ENCODE data around the gene PLEKHA4. TPM values are rescaled to one million over a fixed set of nuclear protein-coding genes. Genes with fewer than 3 reads are reported as not detected.

Gene PLEKHA4
- total and polyA plus RNA-seq, 9 of the 15 experiments (the other 6 are each of a cell fraction or from before 2014, with no cell fraction given), result 0.07 to 30.8 (median 11.4) TPM

- DNase-seq (ENCODE audit: extremely low read depth in 1 of 4, low spot score in 3 of 4), result peak in 3 of 4 experiments; percentile 13 to 63 (median 62)
- CTCF ChIA-PET (ENCODE audit: low intra/inter-chr PET ratio), result no interaction called here
- no peak for FAIRE-seq
- peaks cover 29% of the 10 kb centered on the region for H3K79me2 ChIP-seq (ENCODE audit: control insufficient read depth, insufficient read depth, low read length)
- H3K27ac ChIP-seq (ENCODE audit: extremely low read depth, low read depth, low read length), result no peak overlapping the region
- H3K9me3 ChIP-seq (replicated peaks; ENCODE audit: control insufficient read depth, insufficient read depth, low read depth, low read length), result no peaks in the 10 kb centered on the region
- no TSS peak for BruUV-seq (replicated peaks)
- peak overlapping the region in 1 of 2 experiments; percentile 19; a peak in 1 of 4 replicates for H3K9ac ChIP-seq (ENCODE audit: insufficient read depth in 1 of 2, low read depth in 2 of 2, low read length in 2 of 2)
- intact Hi-C loops (cut with micrococcal nuclease) (no loop called here), in situ Hi-C loops (cut with MboI) (no loop called here)
- no peaks in the 10 kb centered on the region for H3K27me3 ChIP-seq (ENCODE audit: control insufficient read depth in 2 of 2, insufficient read depth in 2 of 2, low read length in 2 of 2)
- H3K4me3 ChIP-seq, result no peak overlapping the region
- H4K20me1 ChIP-seq (replicated peaks; ENCODE audit: control insufficient read depth, insufficient read depth, low read length), result 0 out of 2 replicates have a peak, but pooled peaks cover 3% of the 10 kb centered on the region
- WGBS (ENCODE audit: insufficient coverage, low coverage, missing lambda C conversion rate), result 79% methylated on average over 15 of the region's 21 CpGs
- H3K4me2 ChIP-seq (ENCODE audit: insufficient read depth, low read length), result no peak overlapping the region
- POLR2A ChIA-PET, result interaction anchor here (0.5 to 1.1 kb wide), 3 partner anchors 14 to 154 kb away, joined by 3 read pairs; no protein-coding TSS in a partner anchor
- ATAC-seq, result no peak
- H2AFZ ChIP-seq (ENCODE audit: low read depth, low read length), result no peak overlapping the region
- peaks cover 20 to 44% of the 10 kb centered on the region in 2 experiments; a peak in 4 of 5 replicates for H3K4me1 ChIP-seq (replicated peaks in 1 of 2; ENCODE audit: control insufficient read depth in 2 of 2, insufficient read depth in 2 of 2, low read length in 2 of 2)
- H3K36me3 ChIP-seq (ENCODE audit: control insufficient read depth, insufficient read depth, low read length), result peaks cover under 1% of the 10 kb centered on the region; the same call in 1 of the 3 replicates
- H3K9me1 ChIP-seq (ENCODE audit: control insufficient read depth, insufficient read depth, low read length), result no peaks in the 10 kb centered on the region
- TF ChIP-seq HINFP (tag; conservative IDR thresholded peaks at IDR 0.05; ENCODE audit: low read depth) (no peak), HLTF (IDR thresholded peaks at IDR 0.05) (no peak), CTBP1 (IDR thresholded peaks at IDR 0.05; ENCODE audit: borderline replicate concordance) (no peak), ARID2 (IDR thresholded peaks at IDR 0.05) (no peak), RBM22 (IDR thresholded peaks at IDR 0.05; ENCODE audit: low read depth, low read length, poor library complexity, severe bottlenecking) (no peak), CTCF (IDR thresholded peaks at IDR 0.05 in 2 of 3, conservative IDR thresholded peaks at IDR 0.05 in 1 of 3; ENCODE audit: insufficient read depth in 2 of 3, low read depth in 1 of 3, low read length in 3 of 3) (peak; percentile 53 to 55 (median 54)), SREBF1 (IDR thresholded peaks at IDR 0.05; ENCODE audit: borderline replicate concordance, low read depth, low read length) (no peak), CTCFL (IDR thresholded peaks at IDR 0.05; ENCODE audit: borderline replicate concordance, insufficient read depth, low read depth, low read length, poor library complexity, severe bottlenecking) (peak; percentile 41), USF1 (CRISPR knock-in tag; IDR thresholded peaks at IDR 0.05) (no peak), TFAP4 (CRISPR knock-in tag; IDR thresholded peaks at IDR 0.05; ENCODE audit: borderline replicate concordance) (0 out of 2 replicates have a peak, but pooled peaks have one; percentile 20)
Observed at GRCh38 chr19:48813123-48813913, 55.1 kb downstream of the PLEKHA4 start.
